Kidney (tissue), 14 donors: ENCODE results near the gene LRRC17. TPM values are rescaled to one million over a fixed set of nuclear protein-coding genes. Genes with fewer than 3 reads are reported as not detected.

ENCODE experiments used
- DNase-seq, 5 donors: peaks; one replicate each; pipeline ENCODE4 v3.0.0-alpha.2; 2013 to 2020
- FAIRE-seq: peaks from 2 replicates; lab custom pipeline; 2012; peaks lifted over from hg19 to GRCh38; lab: Jason Lieb, UNC
- H3K27ac ChIP-seq, 2 donors: one replicate each; pipeline ENCODE4 v1.7.0; 2013; ENCODE audit warnings: low read depth in 2 of 2, low read length in 2 of 2, inconsistent platforms in 1 of 2
- H3K27me3 ChIP-seq: one replicate; pipeline ENCODE4 v1.7.1; 2013; ENCODE audit warnings: low read length, inconsistent platforms; ENCODE audit not compliant: control insufficient read depth, insufficient read depth
- H3K36me3 ChIP-seq, 3 donors: one replicate each; pipeline versions ENCODE4 v1.7.0 to v1.7.1; 2013; ENCODE audit warnings: low read length in 3 of 3, control low read depth in 1 of 3, inconsistent platforms in 1 of 3; ENCODE audit not compliant: insufficient read depth in 3 of 3, control insufficient read depth in 2 of 3
- H3K4me1 ChIP-seq, 3 donors: one replicate each; pipeline versions ENCODE4 v1.7.0 to v1.7.1; 2013; ENCODE audit warnings: low read length in 3 of 3, inconsistent platforms in 1 of 3, low read depth in 1 of 3; ENCODE audit not compliant: control insufficient read depth in 2 of 3, insufficient read depth in 2 of 3
- H3K4me3 ChIP-seq, 3 donors: one replicate each; pipeline versions ENCODE4 v1.7.0 to v1.8.1; 2013; ENCODE audit warnings: low read length in 3 of 3, control low read depth in 1 of 3, inconsistent platforms in 1 of 3
- H3K9ac ChIP-seq, 3 donors: one replicate each; pipeline versions ENCODE4 v1.7.0 to v1.7.1; 2013; ENCODE audit warnings: low read length in 3 of 3, control low read depth in 1 of 3, inconsistent platforms in 1 of 3
- H3K9me3 ChIP-seq, 3 donors: one replicate each; pipeline versions ENCODE4 v1.7.0 to v1.7.1; 2013; ENCODE audit warnings: low read length in 3 of 3, control low read depth in 1 of 3, inconsistent platforms in 1 of 3; ENCODE audit not compliant: control insufficient read depth in 2 of 3, insufficient read depth in 1 of 3
- CTCF ChIP-seq: IDR thresholded peaks from 3 replicates; pipeline ENCODE4 v1.5.1; 2012; ENCODE audit warnings: mild to moderate bottlenecking, moderate library complexity, borderline replicate concordance; ENCODE audit not compliant: insufficient read depth; ENCODE audit errors: extremely low read depth
- intact Hi-C: fragments of 100-400 bp; cut with DNase I; formaldehyde crosslinking; loops from one replicate; pipeline ENCODE4 v1.11.1; 2022
- polyA plus RNA-seq: library from polyadenylated mRNA; stranded (reverse); fragments of 350-450 nt; fragmentation: Illumina TruSeq; extraction: RNeasy Lipid Tissue Mini Kit (QIAGEN cat#74804); gene quantifications from one replicate; pipeline ENCODE4 v1.2.3, GENCODE V29; 2014; ENCODE audit warnings: low read depth, low replicate concordance; ENCODE audit not compliant: insufficient read depth
- total RNA-seq: library from RNA; stranded (reverse); fragmentation: NEBNext Ultra II Directional; extraction: Animal tissue kit (Norgen Biotek cat#: 25700); gene quantifications from one replicate; pipeline ENCODE4 v1.2.1, GENCODE V29; 2021
- donor health status: control.
- donor health status: control.
- donor health status: control.
- donor health status: control.
- donor health status: control.
- donor health status: DM: yes; HTN: yes; CAD: no.
- donor health status: Normal renal cell carcinoma (clear cell type).

The LRRC17 gene
- total and polyA plus RNA-seq, 2 donors from 2014 or later: 2.1 to 4.0 TPM

- FAIRE-seq: no peak
- no peak for TF ChIP-seq CTCF
Measured at GRCh38 chr7:102992509-102992937, 79.7 kb downstream of the LRRC17 start.

GRCh38 chr7:102992938-102993717 is 80.3 kb downstream of the LRRC17 start:
- Histone ChIP-seq H3K27me3 (no peaks in the 10 kb centered on the region), H3K27ac (peak overlapping the region in 1 of 2 donors; percentile 17), H3K9me3 (no peaks in the 10 kb centered on the region), H3K4me3 (no peak overlapping the region), H3K36me3 (no peaks in the 10 kb centered on the region), H3K9ac (no peak overlapping the region), H3K4me1 (peaks cover 0 to 4% (median 0%) of the 10 kb centered on the region in 3 donors)
- DNase-seq: peak in 2 of 5 donors; percentile 48 to 78
- TF ChIP-seq CTCF: no peak
- FAIRE-seq: no peak
- intact Hi-C loops: no loop called here

More at GRCh38 chr7:102992509-102992937, 79.7 kb downstream of the LRRC17 start:
- intact Hi-C loops: no loop called here
- Histone ChIP-seq H3K4me1 (peaks cover 0 to 4% (median 0%) of the 10 kb centered on the region in 3 donors), H3K9me3 (no peaks in the 10 kb centered on the region), H3K27ac (peak overlapping the region in 1 of 2 donors; percentile 17), H3K9ac (no peak overlapping the region), H3K36me3 (no peaks in the 10 kb centered on the region), H3K4me3 (no peak overlapping the region), H3K27me3 (no peaks in the 10 kb centered on the region)
- DNase-seq: no peak

- no peak for TF ChIP-seq CTCF
- DNase-seq: no peak
- H3K4me1 ChIP-seq: peaks cover 0 to 4% (median 0%) of the 10 kb centered on the region in 3 donors
- H3K27me3 ChIP-seq: no peaks in the 10 kb centered on the region
- FAIRE-seq: no peak
- H3K36me3 ChIP-seq: no peaks in the 10 kb centered on the region
- intact Hi-C loops: no loop called here
- no peak overlapping the region for H3K27ac ChIP-seq
- H3K4me3 ChIP-seq: no peak overlapping the region
- H3K9me3 ChIP-seq: no peaks in the 10 kb centered on the region
- no peak overlapping the region for H3K9ac ChIP-seq
Measured at GRCh38 chr7:102993718-102994029, 80.9 kb downstream of the LRRC17 start.
